ENCODE results near the gene CNR1.

DNA sequence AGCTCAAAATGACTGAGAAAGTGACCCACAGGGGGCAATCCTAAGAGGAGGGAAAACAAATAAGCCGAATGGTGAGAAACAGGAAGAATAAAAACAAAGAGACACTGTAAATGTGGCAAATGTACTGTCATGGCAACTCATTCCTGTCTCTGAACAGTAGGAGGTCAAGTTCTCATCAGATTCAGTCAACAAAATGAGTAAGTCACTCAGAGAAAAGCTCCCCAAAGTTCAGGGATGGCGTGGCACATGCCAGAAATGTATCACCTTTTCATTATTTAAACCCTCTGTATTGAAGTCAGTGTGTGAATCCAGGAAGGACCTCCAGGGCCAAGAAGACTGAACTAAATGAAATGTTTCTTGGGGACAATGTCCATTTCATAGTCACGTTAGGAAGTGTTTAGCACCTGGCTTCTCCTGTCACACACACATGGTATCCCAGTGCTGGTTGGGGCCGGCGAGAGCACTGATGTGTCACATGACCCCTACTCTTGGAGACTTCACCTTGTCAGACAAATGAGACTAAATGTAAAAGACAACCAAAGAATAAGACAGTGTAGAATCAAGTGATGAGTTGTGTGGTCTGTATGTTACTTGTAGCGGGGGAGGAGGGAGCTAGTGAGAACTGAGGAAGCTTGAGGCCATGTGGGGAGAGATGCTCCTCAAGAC, 20.7 kb downstream of the CNR1 start:
- TF ChIP-seq GATA1 (IDR thresholded peaks at IDR 0.05; ENCODE audit: low read depth, low read length), result no peak
- TF ChIP-seq POLR2A (IDR thresholded peaks at IDR 0.05; ENCODE audit: low read length), result no peak

Measured in erythroblast (primary cell).